ENCODE measurements around the gene SMC4.

GRCh38 chr3:160444411-160444810, 45.0 kb downstream of the SMC4 start:
- TF ChIP-seq CTCF (IDR thresholded peaks at IDR 0.05; ENCODE audit: poor library complexity), result no peak
- TF ChIP-seq EZH2 (IDR thresholded peaks at IDR 0.05; ENCODE audit: borderline replicate concordance), result no peak

Measured in hepatocyte (in vitro differentiated cells).